ENCODE data around the gene C1orf50.

GRCh38 chr1:42738678-42739226 is 28.3 kb upstream of the C1orf50 start:
- TF ChIP-seq EP300 (IDR thresholded peaks at IDR 0.05) (no peak), CTCF (IDR thresholded peaks at IDR 0.05) (no peak), POLR2A (IDR thresholded peaks at IDR 0.05) (no peak)

All from upper lobe of left lung (tissue), 4 donors.